Stimulated activated CD8-positive, alpha-beta memory T cell treated with anti-CD3 and anti-CD28 coated beads, Interleukin-15, amount 100 ng/mL, for 24 hours (primary cell): ENCODE results near the gene PPP2R3B.

Experiments used
- DNase-seq: peaks from one replicate; pipeline ENCODE4 v3.0.0-alpha.2; 2020; ENCODE audit warnings: low read depth

The PPP2R3B gene

DNA sequence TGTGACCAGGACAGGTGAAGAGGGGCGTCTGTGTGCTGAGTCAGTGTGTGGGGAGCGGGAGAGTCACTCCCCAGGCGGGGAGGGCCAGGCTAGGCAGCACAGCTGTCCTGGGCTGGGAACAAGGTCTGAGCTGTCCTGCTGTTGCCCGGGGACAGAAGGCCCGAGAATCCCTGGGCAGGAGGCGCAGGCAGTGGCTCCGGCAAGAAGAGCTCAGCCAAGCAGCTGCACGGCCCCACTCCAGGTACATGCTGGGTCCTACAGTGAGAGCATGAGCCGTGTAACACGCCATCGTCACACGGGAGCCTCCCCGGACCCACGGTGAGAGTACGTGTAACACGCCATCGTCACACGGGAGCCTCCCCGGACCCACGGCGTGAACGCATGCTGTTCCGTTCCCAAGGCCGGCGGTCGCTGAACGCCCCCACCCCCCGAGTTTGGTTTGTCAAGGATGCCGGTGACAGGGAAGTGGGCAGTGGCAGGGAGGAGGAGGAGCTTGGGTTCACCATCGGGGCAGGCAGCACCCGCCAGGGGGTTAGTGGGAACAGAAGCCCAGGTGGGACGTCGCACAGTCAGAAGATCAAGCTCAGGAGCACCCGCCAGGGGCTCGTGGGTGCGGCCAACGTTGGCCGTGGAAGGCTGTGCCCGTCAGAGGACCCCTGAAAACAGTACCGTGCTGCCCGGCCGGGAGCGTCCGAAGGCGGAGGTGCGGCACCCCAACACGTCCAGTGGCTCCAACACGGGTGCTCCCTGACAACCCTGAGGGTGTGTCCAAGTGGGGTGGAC is 15.6 kb downstream of the PPP2R3B start:
- DNase-seq, result no peak

DNA sequence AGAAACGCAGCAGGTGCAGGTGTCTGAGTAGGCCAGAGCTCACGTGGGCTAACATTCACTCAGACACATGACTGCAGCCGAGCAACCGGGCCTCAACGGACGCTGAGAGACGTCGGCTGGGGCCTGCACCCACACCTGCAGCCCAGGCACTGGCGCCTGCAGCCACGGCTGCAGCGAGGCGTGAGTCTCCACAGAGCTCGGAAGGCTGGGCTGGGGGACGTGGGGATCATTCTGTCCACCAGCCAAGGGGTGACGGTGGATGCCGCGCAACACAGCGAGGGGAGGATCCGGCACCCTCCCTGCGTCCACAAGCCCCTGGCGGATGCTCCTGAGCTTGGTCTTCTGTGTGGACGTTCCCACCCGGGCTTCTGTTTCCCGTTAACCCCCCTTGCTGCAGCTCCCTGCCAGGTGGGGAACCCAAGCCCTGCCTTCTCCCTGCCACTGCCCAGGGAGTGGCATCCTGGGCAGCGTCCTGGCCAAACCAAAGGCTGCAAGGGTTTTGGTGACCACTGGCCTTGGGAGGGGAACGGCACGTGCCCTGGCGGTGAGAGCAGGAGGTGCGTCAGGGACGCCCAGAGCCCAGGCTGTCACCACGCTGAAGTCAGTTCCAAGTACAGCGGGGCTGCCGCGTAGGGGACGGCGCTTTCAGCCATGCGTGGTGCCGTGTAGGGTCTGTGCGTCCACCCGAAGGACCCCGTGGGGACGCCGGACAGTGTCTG is 16.3 kb downstream of the PPP2R3B start:
- DNase-seq, result no peak

DNA sequence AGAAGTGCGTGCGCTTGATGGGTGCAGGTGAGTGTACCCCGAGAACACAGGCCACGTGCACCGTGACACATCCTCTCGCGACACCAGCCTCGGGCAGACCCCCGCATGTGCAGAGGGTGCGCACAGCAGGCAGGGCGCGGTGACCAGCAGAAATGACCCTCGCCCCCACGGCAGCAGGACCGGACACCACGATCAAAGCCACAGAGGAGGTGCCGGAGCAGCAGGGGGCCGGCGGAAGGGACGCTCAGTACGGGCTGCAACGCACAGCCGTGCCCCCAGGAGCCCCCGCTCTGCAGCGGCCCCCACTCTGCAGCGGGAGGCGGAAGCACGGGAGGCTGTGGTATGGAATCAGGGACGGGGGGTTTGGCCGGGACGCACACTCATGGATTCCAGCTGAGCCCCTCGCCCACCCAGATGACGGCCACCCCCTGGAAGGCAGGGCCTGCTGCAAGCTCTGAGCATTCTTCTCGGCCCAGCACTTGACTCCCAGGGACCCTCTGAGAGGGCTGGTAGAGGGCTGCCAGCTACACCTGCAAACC is 17.1 kb downstream of the PPP2R3B start:
- no peak for DNase-seq

DNA sequence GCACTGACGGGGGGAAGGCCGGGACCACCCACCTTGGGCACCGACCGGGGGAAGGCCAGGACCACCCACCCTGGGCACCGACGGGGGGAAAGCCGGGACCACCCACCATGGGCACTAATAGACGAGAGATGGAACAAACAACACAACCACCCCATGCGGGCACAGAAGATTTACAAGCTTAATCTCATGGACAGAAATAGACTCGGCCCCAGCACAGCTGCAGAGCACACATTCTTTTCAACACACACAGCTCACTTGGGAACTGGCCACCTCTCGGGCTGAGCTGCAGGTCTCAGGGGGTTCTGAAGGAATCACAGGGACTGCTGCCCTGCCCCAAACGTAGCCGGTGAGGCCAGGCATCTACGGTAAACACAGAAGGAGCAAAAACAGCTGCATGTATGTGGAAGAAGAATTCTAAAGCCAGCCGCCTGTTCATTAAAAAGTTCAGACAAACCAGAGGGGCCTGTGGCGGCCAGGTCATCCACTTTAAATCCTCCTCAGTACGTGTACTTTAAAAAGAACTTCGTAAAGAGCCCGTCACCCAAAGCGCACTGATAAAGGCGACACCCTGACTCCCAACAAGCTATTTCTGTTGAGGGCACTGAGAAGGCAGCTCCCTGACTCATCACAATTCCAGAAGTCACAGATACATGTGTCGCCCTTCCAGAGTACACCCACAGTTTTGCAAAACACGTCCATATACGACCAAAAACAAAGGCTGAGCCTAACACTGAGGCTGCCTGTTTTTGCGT is 17.7 kb downstream of the PPP2R3B start:
- DNase-seq, result no peak

DNA sequence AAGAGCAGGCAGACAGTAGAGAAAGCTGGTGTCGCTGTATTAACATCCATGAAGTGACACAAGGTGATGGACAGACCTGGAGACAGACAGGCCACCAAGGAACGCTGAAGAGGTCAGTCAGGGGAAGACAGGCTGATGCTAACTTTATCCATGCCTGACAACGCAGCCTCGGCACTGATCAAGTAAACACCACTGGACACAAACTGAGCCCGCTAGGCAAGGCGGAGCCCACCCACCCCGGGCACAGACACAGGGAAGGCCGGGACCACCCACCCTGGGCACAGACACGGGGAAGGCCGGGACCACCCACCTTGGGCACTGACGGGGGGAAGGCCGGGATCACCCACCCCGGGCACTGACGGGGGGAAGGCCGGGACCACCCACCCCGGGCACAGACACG is 18.8 kb downstream of the PPP2R3B start:
- DNase-seq, result no peak

DNA sequence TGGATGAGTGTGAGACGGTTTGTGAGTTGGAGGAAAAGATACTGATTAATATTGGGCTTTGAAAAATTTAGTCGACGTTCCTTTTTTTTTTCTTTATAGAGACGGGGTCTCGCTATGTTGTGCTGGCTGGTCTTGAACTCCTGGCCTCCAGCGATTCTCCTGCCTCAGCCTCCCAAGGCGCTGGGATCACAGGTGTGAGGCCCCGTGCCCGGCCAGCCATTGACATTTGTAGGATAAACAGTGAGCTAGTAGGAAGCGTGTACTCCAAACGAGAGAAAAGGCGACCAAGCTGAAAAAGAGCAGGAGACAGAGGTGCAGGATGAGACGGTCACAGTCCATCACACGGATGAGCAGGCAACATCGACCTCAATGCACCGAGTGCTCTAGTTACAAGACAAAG is 19.4 kb downstream of the PPP2R3B start:
- no peak for DNase-seq

DNA sequence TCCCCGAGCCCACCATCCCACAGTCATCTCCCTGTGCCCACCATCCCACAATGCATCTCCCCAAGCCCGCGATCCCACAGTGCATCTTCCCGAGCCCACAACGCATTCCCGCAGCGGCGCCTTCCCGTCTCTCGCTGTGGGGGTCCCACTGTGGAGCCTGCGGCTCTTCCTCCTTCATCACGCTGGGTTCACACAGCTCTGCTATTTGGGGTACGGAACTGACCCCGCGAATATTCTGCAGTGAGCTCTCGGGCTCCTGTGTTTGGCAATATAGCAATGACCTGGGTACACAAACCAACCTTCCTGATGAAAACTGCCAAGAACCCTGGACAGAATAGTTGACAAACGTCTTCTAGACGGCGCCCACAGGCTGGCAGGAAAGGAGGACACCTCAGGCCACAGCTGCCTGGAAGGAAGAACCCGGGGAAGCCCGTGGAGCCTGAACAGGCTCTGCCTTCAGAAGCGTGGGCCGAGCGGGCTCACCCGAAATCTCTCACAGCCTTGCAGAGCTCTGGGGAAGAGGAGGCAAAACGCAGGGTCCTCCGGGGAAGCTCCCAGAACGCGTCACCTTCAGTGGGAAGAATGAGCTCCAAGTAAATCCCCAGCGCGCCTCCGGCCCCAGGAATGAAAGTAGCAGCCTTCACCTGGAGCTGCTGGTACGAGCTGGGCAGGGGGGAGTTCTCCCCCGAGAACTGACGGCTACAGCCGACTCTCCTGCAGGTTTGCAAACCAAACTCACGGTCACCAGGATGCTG is 22.9 kb downstream of the PPP2R3B start:
- no peak for DNase-seq

DNA sequence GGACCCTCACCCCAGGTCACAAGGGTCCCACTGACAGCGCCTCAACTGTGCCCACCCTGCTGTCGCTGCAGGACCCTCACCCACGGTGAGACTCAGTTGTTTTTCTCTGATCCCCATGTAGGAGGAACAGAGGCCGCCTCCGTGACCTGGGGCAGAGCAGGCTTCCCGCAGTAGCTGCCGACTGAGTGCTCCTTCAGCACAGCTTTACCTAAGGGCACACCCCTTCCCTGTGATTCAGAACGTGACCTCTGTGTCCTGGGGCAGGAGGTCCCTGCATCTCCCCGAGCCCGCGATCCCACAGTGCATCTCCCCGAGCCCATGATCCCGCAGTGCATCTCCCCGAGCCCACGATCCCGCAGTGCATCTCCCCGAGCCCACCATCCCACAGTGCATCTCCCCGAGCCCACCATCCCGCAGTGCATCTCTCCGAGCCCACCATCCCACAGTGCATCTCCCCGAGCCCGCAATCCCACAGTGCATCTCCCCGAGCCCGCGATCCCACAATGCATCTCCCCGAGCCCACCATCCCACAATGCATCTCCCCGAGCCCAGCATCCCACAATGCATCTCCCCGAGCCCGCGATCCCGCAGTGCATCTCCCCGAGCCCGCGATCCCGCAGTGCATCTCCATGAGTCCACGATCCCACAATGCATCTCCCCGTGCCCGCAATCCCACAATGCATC is 23.6 kb downstream of the PPP2R3B start:
- no peak for DNase-seq

DNA sequence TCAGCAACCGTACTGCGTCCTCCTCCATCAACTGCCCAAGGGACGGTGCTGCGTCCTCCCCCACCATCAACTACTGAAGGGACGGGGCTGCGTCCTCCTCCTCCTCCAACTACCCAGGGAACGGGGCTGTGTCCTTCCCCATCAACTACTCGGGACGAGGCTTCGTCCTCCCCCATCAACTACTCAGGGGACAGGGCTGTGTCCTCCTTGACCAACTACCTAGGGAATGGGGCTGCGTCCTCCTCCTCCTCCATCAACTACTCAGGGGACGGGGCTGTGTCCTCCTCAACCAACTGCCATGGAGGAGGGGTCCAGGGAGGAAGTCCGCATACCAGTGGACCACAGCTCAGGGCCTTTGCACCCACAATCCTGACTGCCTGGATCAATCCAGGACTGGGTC is 24.4 kb downstream of the PPP2R3B start:
- no peak for DNase-seq

DNA sequence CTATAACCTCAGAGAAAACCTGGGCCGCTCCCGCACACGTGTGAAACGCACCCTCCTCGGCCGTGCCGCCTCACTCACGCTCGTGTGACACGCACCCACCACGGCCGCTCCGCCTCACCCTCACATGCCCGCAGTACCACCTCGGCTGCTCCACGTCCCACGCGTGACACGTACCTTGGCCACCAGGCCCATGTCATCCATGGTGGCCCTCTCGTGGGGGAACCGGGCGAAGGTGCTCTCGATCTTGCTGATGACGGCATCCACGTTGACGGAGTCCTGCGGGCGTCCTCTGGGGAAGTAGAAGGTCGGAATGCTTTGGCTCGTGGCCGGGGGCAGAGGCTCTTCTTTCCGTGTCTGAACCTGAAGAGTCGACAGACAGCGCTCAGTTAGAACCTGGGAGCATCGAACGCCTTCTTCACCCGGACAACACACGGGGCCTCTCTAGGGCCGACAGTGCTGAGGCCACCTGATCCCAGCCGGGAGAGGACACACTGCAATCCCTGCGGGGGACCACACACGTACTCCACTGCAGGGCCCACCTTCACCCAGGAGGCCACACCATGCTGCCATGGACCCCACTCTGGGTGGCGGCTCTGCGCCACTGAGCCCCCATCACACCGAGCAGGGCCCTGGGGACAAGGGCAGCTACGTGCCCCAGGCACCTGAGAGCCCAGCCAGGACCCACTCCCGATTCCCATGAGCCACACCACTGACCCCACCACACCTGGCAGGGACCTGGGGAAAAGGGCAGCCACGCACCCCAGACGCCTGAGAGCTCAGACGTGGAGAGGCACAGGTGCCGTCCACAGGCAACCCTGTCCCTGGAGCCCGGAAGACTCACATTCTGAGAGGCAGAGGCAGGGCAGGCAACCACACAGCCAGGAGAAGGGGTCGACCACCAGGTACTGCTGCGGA is 25.2 kb downstream of the PPP2R3B start:
- no peak for DNase-seq

DNA sequence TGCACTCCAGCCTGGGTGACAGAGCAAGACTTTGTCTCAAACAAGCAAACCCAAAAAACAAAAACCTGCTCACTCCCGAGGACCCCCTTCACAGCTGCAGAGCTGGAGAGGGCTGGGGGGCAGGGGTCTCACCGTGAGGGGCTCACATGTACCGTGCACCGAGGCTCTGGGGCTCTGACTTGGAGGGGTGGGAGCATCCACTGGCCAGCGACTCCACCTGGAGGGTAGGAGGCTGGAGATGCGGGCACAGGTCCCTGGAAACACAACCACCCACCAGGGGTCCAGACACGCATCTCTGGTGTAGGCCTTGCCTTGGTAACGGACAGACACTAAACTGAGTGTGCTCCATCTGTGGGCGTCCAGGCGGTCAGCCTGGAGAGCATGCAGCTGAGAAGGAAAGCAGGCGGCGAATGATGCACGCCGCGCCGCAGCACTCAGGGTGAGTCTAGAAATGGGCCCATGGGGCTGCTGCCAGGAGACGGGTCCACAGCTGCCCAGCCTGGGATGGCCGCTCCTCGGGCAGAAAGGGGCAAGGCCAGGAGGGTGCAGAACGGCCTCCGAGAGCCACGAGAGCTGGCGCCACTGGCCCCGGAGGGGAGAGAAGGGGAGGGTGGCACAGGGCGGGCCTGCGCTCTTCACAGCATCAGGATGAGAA is 26.1 kb downstream of the PPP2R3B start:
- DNase-seq, result no peak

DNA sequence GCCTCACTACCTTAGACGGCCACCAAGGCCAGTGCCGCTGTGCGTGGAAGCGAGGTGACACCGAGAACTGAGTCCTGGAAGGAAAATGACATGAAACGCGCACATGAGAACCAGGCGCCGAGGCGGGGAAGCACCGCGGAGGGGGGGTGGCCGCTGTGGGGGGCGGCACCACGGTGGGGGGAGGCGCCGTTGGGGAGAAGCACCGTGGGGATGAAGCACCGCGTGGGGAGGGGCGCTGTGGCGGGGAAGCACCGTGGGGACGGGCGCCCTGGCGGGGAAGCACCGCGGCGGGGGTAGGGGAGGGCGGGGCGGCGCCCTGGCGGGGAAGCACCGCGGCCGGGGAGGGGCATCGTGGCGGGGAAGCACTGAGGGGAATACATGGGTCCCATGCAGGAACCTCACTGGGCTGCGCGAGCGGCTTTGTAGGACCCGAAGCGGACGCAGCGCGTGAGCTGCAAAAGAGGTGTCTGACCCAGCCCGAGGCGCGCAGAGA is 28.0 kb downstream of the PPP2R3B start:
- no peak for DNase-seq

DNA sequence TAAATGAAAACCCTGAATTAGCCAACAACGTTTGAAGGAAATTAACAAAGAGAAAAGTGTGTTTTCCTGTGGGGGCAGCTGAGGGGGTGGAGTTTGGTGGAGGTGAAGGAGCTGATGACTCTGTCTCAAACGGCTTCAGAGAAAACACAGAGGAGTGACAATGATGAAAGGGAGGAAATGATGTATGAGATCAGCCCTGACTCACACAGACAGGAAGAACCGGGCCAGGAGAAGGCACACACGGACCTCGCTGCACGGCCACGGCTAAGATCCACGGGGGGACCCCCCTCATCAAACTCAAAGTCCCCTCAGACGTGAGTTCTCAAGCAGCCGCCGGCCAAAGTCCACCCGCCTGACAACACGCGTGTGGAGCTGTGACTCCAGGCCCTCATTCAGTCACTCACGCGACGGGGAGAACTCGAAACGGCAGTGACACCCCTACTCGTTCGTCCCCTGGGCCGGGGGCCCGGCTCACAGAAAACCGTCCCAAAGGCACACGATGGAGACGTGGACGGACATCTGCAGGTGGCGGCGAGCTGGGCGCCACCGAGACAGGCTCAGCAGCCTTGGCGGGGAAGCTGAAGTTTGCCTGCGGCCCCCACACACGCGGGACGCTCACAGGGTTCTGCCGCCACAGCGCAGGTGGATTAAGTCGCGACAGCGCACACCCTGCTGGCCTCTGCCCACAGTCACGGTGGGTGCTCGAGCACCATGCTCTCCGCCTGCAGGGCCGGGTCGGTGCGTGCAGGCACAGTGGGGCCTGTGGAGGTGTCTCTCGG is 28.8 kb downstream of the PPP2R3B start:
- no peak for DNase-seq

DNA sequence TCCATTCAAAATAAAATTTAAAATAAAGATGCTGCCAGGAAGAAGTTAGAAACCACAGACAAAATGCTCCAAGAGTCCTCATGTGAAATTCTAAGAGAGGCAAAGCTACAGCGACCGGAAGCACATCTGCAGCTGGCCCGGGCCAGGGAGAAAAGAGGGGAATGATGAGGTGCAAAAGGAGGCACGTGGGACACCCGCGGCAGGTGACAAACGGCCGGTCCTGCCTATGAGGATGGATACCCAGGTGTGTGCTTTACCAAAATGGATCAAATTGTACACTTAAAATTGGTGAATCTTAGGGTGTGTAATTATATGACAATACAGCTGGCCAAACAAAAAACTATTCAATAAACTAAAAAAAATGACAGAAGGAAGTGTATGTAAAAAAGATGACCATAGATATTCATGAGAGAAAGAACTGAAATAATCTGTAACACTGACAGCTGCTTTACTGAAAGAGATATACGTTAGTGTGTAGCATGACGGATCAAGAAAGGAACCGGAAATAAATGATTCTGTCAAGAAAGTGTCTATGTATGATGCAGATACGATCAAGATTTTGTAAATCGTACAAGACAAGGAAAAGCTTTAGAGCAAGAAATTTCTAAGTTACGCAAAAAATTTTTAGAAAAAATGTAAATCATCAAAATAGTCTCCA is 29.5 kb downstream of the PPP2R3B start:
- DNase-seq, result no peak

DNA sequence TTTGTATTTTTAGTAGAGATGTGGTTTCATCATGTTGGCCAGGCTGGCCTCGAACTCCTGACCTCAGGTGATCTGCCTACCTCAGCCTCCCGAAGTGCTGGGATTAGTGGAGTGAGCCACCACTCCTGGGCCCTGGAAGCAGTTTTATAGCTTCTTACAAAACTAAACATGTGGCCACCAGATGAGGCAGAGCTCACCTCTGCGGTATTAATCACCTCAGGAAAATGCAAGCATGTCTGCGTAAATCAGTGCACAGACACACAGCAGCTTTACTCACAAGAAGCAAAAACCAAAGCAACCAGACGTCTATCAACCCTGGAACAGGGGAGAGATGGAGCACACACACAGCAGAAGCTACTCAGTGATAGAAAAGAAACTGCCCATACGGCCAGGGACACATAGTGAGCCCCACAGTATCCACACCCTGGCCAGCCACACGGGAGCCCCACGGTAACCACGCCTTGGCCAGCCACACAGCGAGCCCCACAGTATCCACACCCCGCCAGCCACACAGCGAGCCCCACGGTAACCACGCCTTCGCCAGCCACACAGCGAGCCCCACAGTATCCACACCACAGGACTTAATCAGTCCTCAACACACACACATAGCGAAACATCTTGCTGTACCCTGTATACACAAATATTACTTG is 30.2 kb downstream of the PPP2R3B start:
- DNase-seq, result no peak

DNA sequence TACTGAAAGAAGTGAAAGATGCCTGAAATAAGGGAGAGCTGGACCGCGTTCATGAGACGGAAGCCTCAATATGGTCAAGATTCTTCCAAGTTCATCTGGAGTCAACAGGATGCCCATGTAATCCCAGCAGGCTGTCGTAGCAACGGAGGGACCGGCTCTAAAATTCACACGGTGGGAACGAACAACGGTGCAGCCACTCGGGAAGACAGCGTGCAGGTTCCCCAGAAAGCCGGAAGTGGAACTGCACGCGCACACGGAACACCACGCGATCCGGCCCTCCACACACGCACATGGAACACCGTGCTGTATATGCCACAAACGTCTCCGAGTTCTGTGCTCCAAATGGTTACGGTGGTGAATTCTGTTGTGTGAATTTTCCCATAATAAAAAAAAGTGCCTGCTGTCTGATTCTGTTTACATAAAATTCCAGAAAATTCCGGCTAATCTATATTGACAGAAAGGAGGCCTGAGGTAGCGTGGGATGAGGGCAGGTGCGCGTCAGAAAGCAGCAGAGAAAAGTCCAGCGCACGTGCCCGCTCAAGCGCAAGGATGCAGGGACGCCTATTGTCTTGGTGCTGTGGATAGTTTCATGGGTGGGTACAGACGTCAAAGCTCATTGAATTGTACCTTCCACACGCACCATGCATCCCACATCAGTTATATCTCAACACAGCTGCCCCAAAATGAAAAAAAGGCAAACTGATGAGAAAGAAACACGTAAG is 31.2 kb downstream of the PPP2R3B start:
- DNase-seq, result no peak
